ENCODE measurements around the gene ATXN7.

ATXN7 gene

GRCh38 chr3:63959146-63959545 is 95.5 kb downstream of the ATXN7 start:
- TF ChIP-seq CTCF (conservative IDR thresholded peaks at IDR 0.05) (no peak), ZFX (IDR thresholded peaks at IDR 0.05) (no peak)
- H3K27ac ChIP-seq: no peak overlapping the region

- no peak overlapping the region for H3K27ac ChIP-seq
- no peak for TF ChIP-seq CTCF (conservative IDR thresholded peaks at IDR 0.05)
- no peak for TF ChIP-seq ZFX (IDR thresholded peaks at IDR 0.05)
Observed at GRCh38 chr3:63960048-63960711, 96.5 kb downstream of the ATXN7 start.

GRCh38 chr3:63961891-63962290 is 98.2 kb downstream of the ATXN7 start:
- H3K27ac ChIP-seq: no peak overlapping the region
- TF ChIP-seq CTCF (conservative IDR thresholded peaks at IDR 0.05) (peak; percentile 71), ZFX (IDR thresholded peaks at IDR 0.05) (no peak)

- TF ChIP-seq CTCF (conservative IDR thresholded peaks at IDR 0.05) (no peak), ZFX (IDR thresholded peaks at IDR 0.05) (no peak)
- no peak overlapping the region for H3K27ac ChIP-seq
Observed at GRCh38 chr3:63963496-63963895, 99.8 kb downstream of the ATXN7 start.

- no peak overlapping the region for H3K27ac ChIP-seq
- TF ChIP-seq ZFX (IDR thresholded peaks at IDR 0.05) (no peak), CTCF (conservative IDR thresholded peaks at IDR 0.05) (no peak)
Observed at GRCh38 chr3:63964681-63965485, 101.2 kb downstream of the ATXN7 start.

- TF ChIP-seq ZFX (IDR thresholded peaks at IDR 0.05) (no peak), CTCF (conservative IDR thresholded peaks at IDR 0.05) (no peak)
- H3K27ac ChIP-seq: no peak overlapping the region
Observed at GRCh38 chr3:63966007-63966406, 102.3 kb downstream of the ATXN7 start.

- no peak for TF ChIP-seq ZFX (IDR thresholded peaks at IDR 0.05)
- TF ChIP-seq CTCF (conservative IDR thresholded peaks at IDR 0.05): no peak
- no peak overlapping the region for H3K27ac ChIP-seq
Observed at GRCh38 chr3:63966871-63967270, 103.2 kb downstream of the ATXN7 start.
